Panc1 (cell line): ENCODE results near the gene SMAD9. TPM values are rescaled to one million over a fixed set of nuclear protein-coding genes. Genes with fewer than 3 reads are reported as not detected.

Experiments
- ATAC-seq: fragments of 200-7000 bp; cut with Tn5 transposase; 2 replicates; pipeline ENCODE4 v1.9.1; 2020; ENCODE audit warnings: mild to moderate bottlenecking, moderate library complexity
- BruUV-seq: library from RNA; stranded (reverse); fragments of 400-500 nt; replicated peaks from 2 replicates; lab custom pipeline; 2021; lab: Mats Ljungman, UMichigan
- CTCF ChIA-PET: fragments of 300-600 bp; sonication (Branson Sonifier 250); formaldehyde crosslinking; loops from one replicate; lab custom pipeline; 2022; ENCODE audit warnings: antibody characterized with exemption; lab: Charles Lee
- POLR2A ChIA-PET: fragments of 300-600 bp; sonication (Branson Sonifier 250); formaldehyde crosslinking; loops from one replicate; lab custom pipeline; 2022; ENCODE audit warnings: antibody characterized with exemption; lab: Charles Lee
- DNase-seq: peaks from one replicate; pipeline ENCODE4 v3.0.0-alpha.2; 2010; ENCODE audit warnings: low read depth, low spot score
- H3K27ac ChIP-seq: 2 replicates; pipeline ENCODE4 v1.5.1; 2011; ENCODE audit warnings: mild to moderate bottlenecking, low read length, inconsistent platforms
- H3K27me3 ChIP-seq: fragments of 200-500 bp; sonication (Bioruptor generic); 2 replicates; pipeline ENCODE4 v1.6.0; 2014; ENCODE audit warnings: low read length, inconsistent platforms; ENCODE audit not compliant: control insufficient read depth, insufficient read depth
- H3K36me3 ChIP-seq: fragments of 200-500 bp; sonication (Bioruptor generic); 2 replicates; pipeline ENCODE4 v1.5.1; 2014; ENCODE audit warnings: inconsistent platforms, mild to moderate bottlenecking, low read length, moderate library complexity; ENCODE audit not compliant: control insufficient read depth, insufficient read depth
- H3K4me1 ChIP-seq: 2 replicates; pipeline ENCODE4 v1.5.1; 2011; ENCODE audit warnings: inconsistent platforms, mild to moderate bottlenecking, low read length, moderate library complexity; ENCODE audit not compliant: control insufficient read depth, insufficient read depth
- H3K4me3 ChIP-seq, 2 experiments: 2 replicates each; pipeline ENCODE4 v1.5.1; 2011 to 2012; ENCODE audit warnings: low read depth in 2 of 2, low read length in 2 of 2, mild to moderate bottlenecking in 2 of 2, inconsistent platforms in 1 of 2, moderate library complexity in 1 of 2
- H3K9me3 ChIP-seq: fragments of 200-500 bp; sonication (Bioruptor generic); 2 replicates; pipeline ENCODE4 v1.5.1; 2014; ENCODE audit warnings: low read depth, mild to moderate bottlenecking, inconsistent platforms, low read length, moderate library complexity; ENCODE audit not compliant: control insufficient read depth, insufficient read depth
- CTCF ChIP-seq: fragments of 450-650 bp; IDR thresholded peaks from 2 replicates; pipeline ENCODE4 v1.5.1; 2017; ENCODE audit warnings: mild to moderate bottlenecking
- POLR2AphosphoS5 ChIP-seq: IDR thresholded peaks from 2 replicates; pipeline ENCODE4 v1.6.1; 2012; ENCODE audit warnings: mild to moderate bottlenecking, low read depth, low read length, moderate library complexity
- REST ChIP-seq, 2 experiments: IDR thresholded peaks; 2 replicates each; pipeline ENCODE4 v1.6.1; 2011 to 2012; ENCODE audit warnings: low read depth in 2 of 2, control low read depth in 1 of 2, low read length in 1 of 2, mild to moderate bottlenecking in 1 of 2, moderate library complexity in 1 of 2; ENCODE audit not compliant: insufficient read depth in 1 of 2
- SIN3A ChIP-seq: IDR thresholded peaks from 2 replicates; pipeline ENCODE4 v1.6.1; 2012; ENCODE audit warnings: low read depth, mild to moderate bottlenecking, low read length, moderate library complexity, borderline replicate concordance; ENCODE audit not compliant: insufficient read depth
- TCF7L2 ChIP-seq: IDR thresholded peaks from 2 replicates; pipeline ENCODE4 v1.6.1; 2011; ENCODE audit warnings: mild to moderate bottlenecking, low read depth, low read length, inconsistent platforms
- in situ Hi-C: cut with HindIII; loops from 2 replicates; pipeline ENCODE4 v1.10.0; 2016; ENCODE audit warnings: low sequenced_read_pairs, low pct_unique_long_range_greater_than_20kb
- intact Hi-C: fragments of 100-400 bp; cut with micrococcal nuclease; formaldehyde crosslinking; loops from one replicate; pipeline ENCODE4 v1.10.0; 2022; ENCODE audit not compliant: unreplicated experiment
- total RNA-seq: library from RNA; stranded (reverse); gene quantifications from one replicate; pipeline ENCODE4 v1.2.1, GENCODE V29; 2021; ENCODE audit not compliant: unreplicated experiment

SMAD9 gene
- total RNA-seq, 1 experiment from 2014 or later = 2.4 TPM

GRCh38 chr13:36913463-36913862 lies 6.6 kb downstream of the SMAD9 start:
- TF ChIP-seq CTCF (no peak), REST (IDR thresholded peaks at IDR 0.05; ENCODE audit: insufficient read depth in 1 of 2, low read depth in 2 of 2, low read length in 1 of 2) (no peak), TCF7L2 (no peak)
- no peak for DNase-seq
- Histone ChIP-seq H3K9me3 (no peaks in the 10 kb centered on the region), H3K4me3 (no peak overlapping the region), H3K27ac (no peak overlapping the region), H3K36me3 (no peaks in the 10 kb centered on the region), H3K27me3 (no peaks in the 10 kb centered on the region), H3K4me1 (no peaks in the 10 kb centered on the region)
- no peak for ATAC-seq
- in situ Hi-C loops (no loop called here), intact Hi-C loops (no loop called here)
- no TSS peak for BruUV-seq
- CTCF ChIA-PET = no interaction called here
- POLR2A ChIA-PET = no interaction called here

DNA sequence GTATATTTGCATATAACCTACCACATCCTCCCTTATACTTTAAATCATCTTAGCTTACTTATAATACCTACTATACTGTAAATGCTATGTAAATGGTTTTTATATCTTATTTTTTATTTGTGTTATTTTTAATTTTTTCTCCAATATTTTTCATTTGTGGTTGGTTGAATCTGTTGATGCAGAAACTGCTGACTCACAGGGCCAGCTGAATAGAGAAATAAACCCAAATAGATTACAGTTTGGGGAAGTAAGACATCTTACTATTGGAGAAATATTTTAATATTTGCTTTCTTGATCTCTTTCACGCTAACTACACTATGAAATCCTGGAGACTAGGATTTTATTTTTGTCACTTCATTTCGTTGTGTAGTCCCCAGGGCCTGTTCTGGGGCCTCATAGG lies 7.1 kb downstream of the SMAD9 start:
- POLR2A ChIA-PET = no interaction called here
- no peak for TF ChIP-seq SIN3A
- no peak for TF ChIP-seq CTCF
- no peak for TF ChIP-seq REST (IDR thresholded peaks at IDR 0.05; ENCODE audit: insufficient read depth in 1 of 2, low read depth in 2 of 2, low read length in 1 of 2)
- no peak for TF ChIP-seq POLR2AphosphoS5
- TF ChIP-seq TCF7L2 = no peak
- no TSS peak for BruUV-seq
- in situ Hi-C loops = no loop called here
- Histone ChIP-seq H3K4me1 (no peaks in the 10 kb centered on the region), H3K36me3 (no peaks in the 10 kb centered on the region), H3K9me3 (no peaks in the 10 kb centered on the region), H3K27ac (no peak overlapping the region), H3K27me3 (no peaks in the 10 kb centered on the region), H3K4me3 (no peak overlapping the region)
- CTCF ChIA-PET = no interaction called here
- intact Hi-C loops = no loop called here
- DNase-seq = no peak
- no peak for ATAC-seq
